ENCODE measurements around the gene RPP40.

Gene RPP40

GRCh38 chr6:5004373-5005037 lies 668 bp upstream of the RPP40 start:
- TF ChIP-seq, protein P1, sequence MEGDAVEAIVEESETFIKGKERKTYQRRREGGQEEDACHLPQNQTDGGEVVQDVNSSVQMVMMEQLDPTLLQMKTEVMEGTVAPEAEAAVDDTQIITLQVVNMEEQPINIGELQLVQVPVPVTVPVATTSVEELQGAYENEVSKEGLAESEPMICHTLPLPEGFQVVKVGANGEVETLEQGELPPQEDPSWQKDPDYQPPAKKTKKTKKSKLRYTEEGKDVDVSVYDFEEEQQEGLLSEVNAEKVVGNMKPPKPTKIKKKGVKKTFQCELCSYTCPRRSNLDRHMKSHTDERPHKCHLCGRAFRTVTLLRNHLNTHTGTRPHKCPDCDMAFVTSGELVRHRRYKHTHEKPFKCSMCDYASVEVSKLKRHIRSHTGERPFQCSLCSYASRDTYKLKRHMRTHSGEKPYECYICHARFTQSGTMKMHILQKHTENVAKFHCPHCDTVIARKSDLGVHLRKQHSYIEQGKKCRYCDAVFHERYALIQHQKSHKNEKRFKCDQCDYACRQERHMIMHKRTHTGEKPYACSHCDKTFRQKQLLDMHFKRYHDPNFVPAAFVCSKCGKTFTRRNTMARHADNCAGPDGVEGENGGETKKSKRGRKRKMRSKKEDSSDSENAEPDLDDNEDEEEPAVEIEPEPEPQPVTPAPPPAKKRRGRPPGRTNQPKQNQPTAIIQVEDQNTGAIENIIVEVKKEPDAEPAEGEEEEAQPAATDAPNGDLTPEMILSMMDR (IDR thresholded peaks at IDR 0.05; ENCODE audit: control insufficient read depth, insufficient read depth, low read depth, low read length, missing control alignments): no peak
- DNase-seq (ENCODE audit: low read depth): no peak
- peak overlapping the region; percentile 99 for H3K4me3 ChIP-seq (ENCODE audit: control insufficient read depth, low read depth, low read length)

DNA sequence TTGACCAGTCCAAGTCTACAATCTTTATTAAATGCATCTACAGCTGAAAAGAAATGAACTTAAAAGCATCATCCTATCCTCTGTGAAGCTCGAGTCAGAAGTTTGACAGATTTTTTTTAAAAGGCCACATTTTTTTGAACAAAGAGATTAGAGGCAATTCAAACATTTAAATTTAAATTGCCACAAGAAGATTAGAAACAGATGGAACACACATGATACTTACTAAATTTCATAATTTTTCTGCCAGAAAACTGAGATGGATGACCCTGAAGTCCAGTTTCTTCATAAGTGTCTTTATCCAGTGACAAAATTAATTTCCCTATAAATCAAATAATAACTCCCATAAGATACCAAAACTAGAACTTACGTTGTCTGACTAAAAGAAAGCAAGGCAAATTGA lies 4.3 kb downstream of the RPP40 start:
- no peak overlapping the region for H3K4me3 ChIP-seq (ENCODE audit: control insufficient read depth, low read depth, low read length)
- DNase-seq (ENCODE audit: low read depth): no peak
- TF ChIP-seq, protein P1 (IDR thresholded peaks at IDR 0.05; ENCODE audit: control insufficient read depth, insufficient read depth, low read depth, low read length, missing control alignments): no peak

DNA sequence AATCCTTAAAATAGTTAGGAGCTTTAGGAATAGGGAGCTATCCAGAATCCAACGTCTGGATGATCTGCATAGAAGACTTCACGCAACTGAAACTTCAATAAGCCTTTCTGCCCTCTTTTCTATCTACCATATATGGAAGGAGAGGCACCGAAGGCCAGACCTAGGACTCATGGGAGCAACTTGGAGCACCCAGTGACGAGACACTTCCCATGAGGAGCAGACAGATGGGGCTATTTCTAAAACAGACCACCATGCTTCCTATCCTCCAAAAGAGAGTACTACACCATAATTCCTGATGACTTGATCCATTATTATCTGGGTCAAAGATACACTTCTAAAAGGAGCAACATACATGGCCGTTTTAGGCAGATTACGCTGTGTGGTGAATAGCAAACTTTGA lies 6.0 kb downstream of the RPP40 start:
- TF ChIP-seq, protein P1 (IDR thresholded peaks at IDR 0.05; ENCODE audit: control insufficient read depth, insufficient read depth, low read depth, low read length, missing control alignments): no peak
- H3K4me3 ChIP-seq (ENCODE audit: control insufficient read depth, low read depth, low read length): no peak overlapping the region
- no peak for DNase-seq (ENCODE audit: low read depth)

DNA sequence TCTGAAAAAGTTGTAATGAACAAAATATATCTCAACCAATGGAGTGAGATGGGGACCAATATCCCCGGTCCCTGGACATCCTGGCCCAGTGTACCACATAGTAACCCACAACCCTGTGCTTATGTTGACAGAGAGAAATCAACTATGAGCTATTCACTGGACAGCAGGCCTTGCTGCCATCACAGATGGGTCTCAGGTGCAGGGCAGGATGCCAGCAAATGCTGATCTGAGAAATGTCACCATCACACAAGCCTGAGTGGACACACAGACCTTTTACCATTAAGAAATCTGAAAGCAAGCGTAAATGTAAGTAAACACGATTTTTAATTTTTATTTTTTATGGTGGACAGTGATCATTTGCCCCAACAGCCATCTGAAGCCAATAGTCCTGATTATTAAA lies 9.1 kb downstream of the RPP40 start:
- no peak for DNase-seq (ENCODE audit: low read depth)
- TF ChIP-seq, protein P1 (IDR thresholded peaks at IDR 0.05; ENCODE audit: control insufficient read depth, insufficient read depth, low read depth, low read length, missing control alignments): no peak
- no peak overlapping the region for H3K4me3 ChIP-seq (ENCODE audit: control insufficient read depth, low read depth, low read length)

DNA sequence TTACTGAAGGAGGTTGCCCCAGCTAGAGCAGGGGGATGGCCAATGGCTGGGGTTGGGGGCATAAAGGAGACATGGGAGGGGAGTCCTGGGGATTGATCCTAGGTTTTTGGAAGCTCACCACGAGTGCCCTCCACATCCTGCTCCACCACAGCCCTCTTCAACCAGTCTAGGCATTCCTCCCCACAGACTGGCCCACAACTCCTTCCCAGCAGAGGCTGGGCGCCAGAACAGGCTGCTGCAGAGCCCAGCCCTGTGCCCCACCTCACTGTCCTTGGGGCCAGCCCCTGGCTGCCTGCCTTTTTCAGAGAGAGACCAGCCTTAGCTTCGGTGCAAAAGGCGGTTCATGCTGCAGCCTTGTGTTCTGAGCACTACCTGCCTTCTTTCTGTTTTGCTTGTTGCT lies 16.4 kb downstream of the RPP40 start:
- DNase-seq (ENCODE audit: low read depth): no peak
- H3K4me3 ChIP-seq (ENCODE audit: control insufficient read depth, low read depth, low read length): no peak overlapping the region
- TF ChIP-seq, protein P1 (IDR thresholded peaks at IDR 0.05; ENCODE audit: control insufficient read depth, insufficient read depth, low read depth, low read length, missing control alignments): no peak

- H3K4me3 ChIP-seq (ENCODE audit: control insufficient read depth, low read depth, low read length): no peak overlapping the region
- TF ChIP-seq, protein P1 (IDR thresholded peaks at IDR 0.05; ENCODE audit: control insufficient read depth, insufficient read depth, low read depth, low read length, missing control alignments): no peak
- DNase-seq (ENCODE audit: low read depth): no peak
Measured at GRCh38 chr6:4986999-4987398, 16.8 kb downstream of the RPP40 start.

Measured in AG09309 (cell line).